ENCODE measurements around the gene ZNF197.
"Not testable (repeated sequence)": the region's sequence is repeated elsewhere in the genome, so short reads cannot be mapped to it uniquely, and the experiment has no call there.

ZNF197 gene

GRCh38 chr3:44624749-44625480 lies at the start of gene ZNF197:
Gene ZNF197, plus strand, starts transcription at chr3:44625036. Its CDS starts 4,119 bp downstream, at chr3:44629155.
- peak; percentile 45 for DNase-seq

GRCh38 chr3:44576613-44577012 lies 48.2 kb upstream of the ZNF197 start:
- DNase-seq = no peak

- DNase-seq = not testable (repeated sequence)
Measured at GRCh38 chr3:44577354-44577952, 47.4 kb upstream of the ZNF197 start.

- DNase-seq = not testable (repeated sequence)
Measured at GRCh38 chr3:44578316-44578715, 46.5 kb upstream of the ZNF197 start.

- DNase-seq = not testable (repeated sequence)
Measured at GRCh38 chr3:44578924-44579515, 45.8 kb upstream of the ZNF197 start.

GRCh38 chr3:44579749-44580148 lies 45.1 kb upstream of the ZNF197 start:
- DNase-seq = not testable (repeated sequence)

- DNase-seq = not testable (repeated sequence)
Measured at GRCh38 chr3:44580971-44581370, 43.9 kb upstream of the ZNF197 start.

GRCh38 chr3:44584646-44585501 lies 40.0 kb upstream of the ZNF197 start, which contains the start of gene ZNF660:
Gene ZNF660, plus strand, starts transcription at chr3:44584964. Its CDS starts 9,230 bp downstream, at chr3:44594194.
- peak; percentile 73 for DNase-seq

GRCh38 chr3:44596621-44597020 lies 28.2 kb upstream of the ZNF197 start:
- no peak for DNase-seq

GRCh38 chr3:44601749-44602148 lies 23.1 kb upstream of the ZNF197 start:
- no peak for DNase-seq

- DNase-seq = no peak
Measured at GRCh38 chr3:44612678-44613077, 12.2 kb upstream of the ZNF197 start.

- DNase-seq = no peak
Measured at GRCh38 chr3:44628716-44629115, 3.9 kb downstream of the ZNF197 start.

- no peak for DNase-seq
Measured at GRCh38 chr3:44632193-44632592, 7.4 kb downstream of the ZNF197 start.

GRCh38 chr3:44642337-44642736 lies 17.5 kb downstream of the ZNF197 start:
- no peak for DNase-seq

- DNase-seq = no peak
Measured at GRCh38 chr3:44643024-44643423, 18.2 kb downstream of the ZNF197 start.

- DNase-seq = no peak
Measured at GRCh38 chr3:44647771-44648170, 22.9 kb downstream of the ZNF197 start.

- DNase-seq = peak; percentile 4
Measured at GRCh38 chr3:44648564-44649229, 23.9 kb downstream of the ZNF197 start, which contains the start of gene ZNF35. Gene ZNF35, plus strand, starts transcription at chr3:44648732. Its CDS starts 2,336 bp downstream, at chr3:44651068.

- no peak for DNase-seq
Measured at GRCh38 chr3:44649709-44650108, 24.9 kb downstream of the ZNF197 start.

GRCh38 chr3:44654039-44654438 lies 29.2 kb downstream of the ZNF197 start:
- no peak for DNase-seq

GRCh38 chr3:44659015-44659414 lies 34.2 kb downstream of the ZNF197 start:
- DNase-seq = no peak

- no peak for DNase-seq
Measured at GRCh38 chr3:44659434-44659833, 34.6 kb downstream of the ZNF197 start.

- no peak for DNase-seq
Measured at GRCh38 chr3:44661189-44661588, 36.4 kb downstream of the ZNF197 start.

Measured in NCI-H1436 (cell line).